ENCODE results near the gene GNG11.

GNG11 gene

DNA sequence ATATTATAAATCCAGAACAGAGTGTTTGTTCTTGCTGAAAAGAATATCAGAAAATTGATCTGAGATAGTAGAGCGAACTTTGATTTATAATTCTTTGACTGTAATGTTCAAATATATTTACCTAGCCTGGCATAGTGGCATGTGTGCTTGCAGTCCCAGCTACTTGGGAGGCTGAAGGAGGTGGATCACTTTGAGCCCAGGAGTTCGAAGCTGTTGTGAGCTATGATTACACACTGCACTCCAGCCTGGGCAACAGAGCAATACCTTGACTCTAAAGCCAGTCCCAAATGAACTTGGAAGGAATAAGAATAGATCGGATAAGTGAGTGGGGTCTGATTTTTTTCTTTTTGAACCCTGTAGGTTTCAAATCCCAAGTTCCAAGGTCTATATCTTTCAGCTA is 23.5 kb downstream of the GNG11 start:
- Histone ChIP-seq H3K9ac (ENCODE audit: low read depth in 1 of 2, low read length in 2 of 2) (no peak overlapping the region), H3K27me3 (ENCODE audit: control insufficient read depth in 1 of 2, insufficient read depth in 2 of 2, low read length in 2 of 2) (no peaks in the 10 kb centered on the region), H3K27ac (ENCODE audit: low read depth, low read length) (no peak overlapping the region)

DNA sequence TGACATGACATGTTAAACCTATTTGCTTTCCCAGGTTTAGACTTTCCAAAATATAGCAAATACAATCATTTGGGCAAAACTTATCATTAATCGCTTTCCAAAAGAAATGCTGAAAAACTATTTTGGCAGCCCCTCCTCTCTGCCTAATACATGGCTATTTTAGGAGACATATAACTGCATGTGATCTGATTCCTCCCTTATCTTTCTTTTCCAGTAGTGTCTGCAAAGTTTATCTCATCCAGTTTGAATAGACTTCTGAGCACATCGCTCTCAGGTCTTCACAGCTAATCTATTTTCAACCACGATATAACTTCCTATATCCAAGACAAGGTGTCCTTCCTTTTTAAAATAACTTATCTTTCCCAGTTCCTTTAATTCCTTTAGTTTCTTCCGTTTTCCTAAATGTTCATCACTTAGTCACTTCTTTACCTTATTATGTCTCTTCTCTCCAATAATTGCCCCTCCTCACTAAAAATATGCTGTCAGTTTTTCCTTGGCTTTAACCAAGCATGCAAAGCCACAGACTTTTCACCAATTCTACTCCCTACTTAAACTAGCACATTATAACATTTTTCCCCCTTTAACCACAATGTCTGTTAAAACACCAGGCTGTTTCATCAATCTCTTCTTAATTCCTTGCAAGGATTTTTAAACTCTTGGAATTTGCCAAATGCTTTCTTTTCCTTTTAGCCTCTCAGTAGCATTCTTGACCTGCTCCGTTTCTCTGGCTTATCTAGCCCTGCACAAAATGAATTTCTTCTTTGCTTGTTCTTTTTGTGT is 24.4 kb downstream of the GNG11 start:
- no peaks in the 10 kb centered on the region for H3K27me3 ChIP-seq (ENCODE audit: control insufficient read depth in 1 of 2, insufficient read depth in 2 of 2, low read length in 2 of 2)
- H3K27ac ChIP-seq (ENCODE audit: low read depth, low read length): no peak overlapping the region
- H3K36me3 ChIP-seq (ENCODE audit: control insufficient read depth in 1 of 2, insufficient read depth in 2 of 2, low read length in 2 of 2): no peaks in the 10 kb centered on the region
- H3K9me3 ChIP-seq (ENCODE audit: control insufficient read depth in 1 of 2, low read length in 2 of 2): no peaks in the 10 kb centered on the region
- no peak overlapping the region for H3K4me3 ChIP-seq (ENCODE audit: low read depth in 1 of 2, low read length in 2 of 2)
- no peak overlapping the region for H3K9ac ChIP-seq (ENCODE audit: low read depth in 1 of 2, low read length in 2 of 2)
- no peaks in the 10 kb centered on the region for H3K4me1 ChIP-seq (ENCODE audit: control insufficient read depth in 1 of 2, insufficient read depth in 2 of 2, low read length in 2 of 2)

More for the DNA sequence above, 23.5 kb downstream of the GNG11 start:
- Histone ChIP-seq H3K4me1 (ENCODE audit: control insufficient read depth in 1 of 2, insufficient read depth in 2 of 2, low read length in 2 of 2) (no peaks in the 10 kb centered on the region), H3K36me3 (ENCODE audit: control insufficient read depth in 1 of 2, insufficient read depth in 2 of 2, low read length in 2 of 2) (no peaks in the 10 kb centered on the region), H3K4me3 (ENCODE audit: low read depth in 1 of 2, low read length in 2 of 2) (no peak overlapping the region), H3K9me3 (ENCODE audit: control insufficient read depth in 1 of 2, low read length in 2 of 2) (no peaks in the 10 kb centered on the region)

DNA sequence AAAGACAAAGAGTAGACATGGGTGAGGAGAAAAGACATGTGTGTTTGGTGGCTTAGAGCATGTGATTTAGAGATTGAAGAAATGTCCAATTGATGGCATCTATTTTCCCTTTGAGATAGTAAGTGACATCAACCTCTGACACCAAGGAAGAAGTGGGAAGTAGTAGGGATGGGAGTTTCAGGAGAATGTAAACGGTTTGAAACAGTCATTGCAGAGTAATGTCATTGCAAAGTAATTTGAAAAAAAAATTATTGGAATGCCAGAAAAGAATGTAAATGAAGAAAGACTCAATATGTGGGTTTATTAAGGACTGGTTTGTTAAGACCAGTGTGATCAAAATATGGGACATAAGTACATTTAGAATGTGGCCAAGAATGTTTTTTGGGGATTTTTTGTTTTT is 26.6 kb downstream of the GNG11 start:
- H3K9me3 ChIP-seq (ENCODE audit: control insufficient read depth in 1 of 2, low read length in 2 of 2): no peaks in the 10 kb centered on the region
- no peak overlapping the region for H3K4me3 ChIP-seq (ENCODE audit: low read depth in 1 of 2, low read length in 2 of 2)
- H3K9ac ChIP-seq (ENCODE audit: low read depth in 1 of 2, low read length in 2 of 2): no peak overlapping the region
- no peaks in the 10 kb centered on the region for H3K4me1 ChIP-seq (ENCODE audit: control insufficient read depth in 1 of 2, insufficient read depth in 2 of 2, low read length in 2 of 2)
- no peak overlapping the region for H3K27ac ChIP-seq (ENCODE audit: low read depth, low read length)
- H3K36me3 ChIP-seq (ENCODE audit: control insufficient read depth in 1 of 2, insufficient read depth in 2 of 2, low read length in 2 of 2): no peaks in the 10 kb centered on the region
- no peaks in the 10 kb centered on the region for H3K27me3 ChIP-seq (ENCODE audit: control insufficient read depth in 1 of 2, insufficient read depth in 2 of 2, low read length in 2 of 2)

DNA sequence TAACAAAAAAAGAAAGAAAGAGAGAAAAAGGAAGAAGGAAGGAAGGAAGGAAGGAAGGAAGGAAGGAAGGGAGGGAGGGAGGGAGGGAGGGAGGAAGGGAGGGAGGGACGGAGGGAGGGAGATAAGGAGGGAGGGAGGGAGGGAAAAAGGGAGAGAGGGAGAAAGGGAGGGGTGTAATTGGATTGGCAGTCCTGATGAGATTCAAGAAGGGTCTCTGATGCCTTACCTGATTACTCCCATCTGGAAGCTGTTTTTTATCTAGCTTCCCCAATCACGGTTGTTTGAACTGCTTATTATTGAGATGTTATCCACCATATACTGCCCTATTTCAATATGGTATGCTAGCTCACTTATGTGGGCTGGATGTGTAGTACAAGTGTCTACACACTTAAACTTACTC is 27.3 kb downstream of the GNG11 start:
- Histone ChIP-seq H3K9me3 (ENCODE audit: control insufficient read depth in 1 of 2, low read length in 2 of 2) (no peaks in the 10 kb centered on the region), H3K36me3 (ENCODE audit: control insufficient read depth in 1 of 2, insufficient read depth in 2 of 2, low read length in 2 of 2) (no peaks in the 10 kb centered on the region), H3K4me1 (ENCODE audit: control insufficient read depth in 1 of 2, insufficient read depth in 2 of 2, low read length in 2 of 2) (no peaks in the 10 kb centered on the region), H3K4me3 (ENCODE audit: low read depth in 1 of 2, low read length in 2 of 2) (no peak overlapping the region), H3K9ac (ENCODE audit: low read depth in 1 of 2, low read length in 2 of 2) (no peak overlapping the region), H3K27me3 (ENCODE audit: control insufficient read depth in 1 of 2, insufficient read depth in 2 of 2, low read length in 2 of 2) (no peaks in the 10 kb centered on the region), H3K27ac (ENCODE audit: low read depth, low read length) (no peak overlapping the region)

DNA sequence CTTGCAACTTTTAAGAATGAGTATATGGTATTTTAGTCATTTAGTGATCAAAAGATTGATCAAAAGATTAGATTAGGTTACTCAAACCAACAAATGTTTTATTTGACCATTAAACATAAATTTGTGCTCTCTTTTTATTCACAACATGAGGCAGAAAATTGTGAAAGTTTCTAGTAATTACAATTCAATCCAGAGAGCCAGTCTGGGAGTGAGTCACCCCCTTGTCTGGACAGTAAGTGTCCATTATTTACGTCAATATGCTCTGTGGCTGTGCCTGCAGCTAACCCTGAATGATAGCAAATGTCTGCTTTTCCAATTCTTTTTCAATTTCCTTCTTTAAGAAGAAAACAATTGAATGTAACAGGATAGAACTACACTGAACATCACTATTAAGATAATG is 27.9 kb downstream of the GNG11 start:
- Histone ChIP-seq H3K9ac (ENCODE audit: low read depth in 1 of 2, low read length in 2 of 2) (no peak overlapping the region), H3K4me3 (ENCODE audit: low read depth in 1 of 2, low read length in 2 of 2) (no peak overlapping the region), H3K4me1 (ENCODE audit: control insufficient read depth in 1 of 2, insufficient read depth in 2 of 2, low read length in 2 of 2) (no peaks in the 10 kb centered on the region), H3K27me3 (ENCODE audit: control insufficient read depth in 1 of 2, insufficient read depth in 2 of 2, low read length in 2 of 2) (no peaks in the 10 kb centered on the region), H3K27ac (ENCODE audit: low read depth, low read length) (no peak overlapping the region), H3K36me3 (ENCODE audit: control insufficient read depth in 1 of 2, insufficient read depth in 2 of 2, low read length in 2 of 2) (no peaks in the 10 kb centered on the region), H3K9me3 (ENCODE audit: control insufficient read depth in 1 of 2, low read length in 2 of 2) (no peaks in the 10 kb centered on the region)

DNA sequence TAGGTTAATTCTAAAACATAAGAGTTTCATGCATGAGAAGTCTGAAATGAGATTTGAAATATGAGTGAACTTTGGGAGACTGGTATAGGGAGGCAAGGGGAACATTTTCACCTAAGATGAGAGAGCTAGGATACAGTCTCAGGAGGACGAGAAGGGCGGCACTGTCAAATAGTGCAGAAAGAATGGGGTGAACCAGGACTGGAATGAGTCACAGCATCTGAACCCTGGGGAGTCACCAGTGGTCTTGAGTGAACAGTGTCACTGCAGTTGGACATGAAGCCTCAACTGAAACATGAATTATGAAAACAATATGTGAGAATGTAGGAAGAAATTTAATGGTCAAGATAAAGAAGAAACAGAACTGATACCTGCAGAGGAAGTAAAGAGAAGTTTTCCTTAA is 33.8 kb downstream of the GNG11 start:
- Histone ChIP-seq H3K9ac (ENCODE audit: low read depth in 1 of 2, low read length in 2 of 2) (no peak overlapping the region), H3K4me3 (ENCODE audit: low read depth in 1 of 2, low read length in 2 of 2) (no peak overlapping the region), H3K27me3 (ENCODE audit: control insufficient read depth in 1 of 2, insufficient read depth in 2 of 2, low read length in 2 of 2) (no peaks in the 10 kb centered on the region), H3K4me1 (ENCODE audit: control insufficient read depth in 1 of 2, insufficient read depth in 2 of 2, low read length in 2 of 2) (no peaks in the 10 kb centered on the region), H3K27ac (ENCODE audit: low read depth, low read length) (no peak overlapping the region), H3K36me3 (ENCODE audit: control insufficient read depth in 1 of 2, insufficient read depth in 2 of 2, low read length in 2 of 2) (no peaks in the 10 kb centered on the region), H3K9me3 (ENCODE audit: control insufficient read depth in 1 of 2, low read length in 2 of 2) (no peaks in the 10 kb centered on the region)

DNA sequence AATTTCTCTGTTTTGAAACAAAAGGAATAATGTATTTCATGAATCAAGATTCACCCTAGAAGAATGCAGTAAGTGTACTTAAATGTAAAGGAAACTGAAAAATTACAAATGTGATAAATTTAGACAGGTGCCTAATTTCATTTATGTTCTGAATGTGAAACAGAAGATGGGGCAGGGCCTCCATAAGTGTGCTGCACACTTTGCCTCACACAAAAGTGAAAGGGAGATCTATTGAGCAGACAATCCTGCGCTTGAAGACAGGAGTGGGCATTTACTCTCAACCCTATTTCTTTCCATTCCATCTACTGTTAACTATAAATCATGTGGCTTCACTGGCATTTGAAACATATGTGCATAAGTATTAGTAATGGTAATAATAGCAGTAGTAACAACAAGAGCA is 36.2 kb downstream of the GNG11 start:
- H3K27ac ChIP-seq (ENCODE audit: low read depth, low read length): no peak overlapping the region
- no peak overlapping the region for H3K4me3 ChIP-seq (ENCODE audit: low read depth in 1 of 2, low read length in 2 of 2)
- H3K27me3 ChIP-seq (ENCODE audit: control insufficient read depth in 1 of 2, insufficient read depth in 2 of 2, low read length in 2 of 2): no peaks in the 10 kb centered on the region
- no peaks in the 10 kb centered on the region for H3K9me3 ChIP-seq (ENCODE audit: control insufficient read depth in 1 of 2, low read length in 2 of 2)
- H3K9ac ChIP-seq (ENCODE audit: low read depth in 1 of 2, low read length in 2 of 2): no peak overlapping the region
- no peaks in the 10 kb centered on the region for H3K4me1 ChIP-seq (ENCODE audit: control insufficient read depth in 1 of 2, insufficient read depth in 2 of 2, low read length in 2 of 2)
- H3K36me3 ChIP-seq (ENCODE audit: control insufficient read depth in 1 of 2, insufficient read depth in 2 of 2, low read length in 2 of 2): no peaks in the 10 kb centered on the region

DNA sequence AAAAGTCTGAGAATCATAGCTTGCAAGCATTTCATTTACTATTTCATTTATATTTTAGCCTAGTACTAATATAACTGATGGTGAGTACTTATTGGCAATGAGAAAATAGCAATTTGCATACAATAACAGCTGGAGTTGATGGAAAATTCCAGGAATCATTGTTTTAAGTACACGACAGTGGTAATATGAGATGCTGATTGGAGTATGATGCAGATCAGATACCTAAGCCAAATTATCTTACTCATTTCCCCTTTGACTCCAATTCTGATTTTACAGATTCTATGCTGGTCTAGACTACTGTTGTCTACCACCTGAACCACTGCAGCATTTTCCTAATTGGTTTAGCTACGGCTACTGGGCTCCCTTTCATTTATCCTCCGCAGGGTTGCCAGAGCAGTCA is 36.7 kb downstream of the GNG11 start:
- Histone ChIP-seq H3K27me3 (ENCODE audit: control insufficient read depth in 1 of 2, insufficient read depth in 2 of 2, low read length in 2 of 2) (no peaks in the 10 kb centered on the region), H3K27ac (ENCODE audit: low read depth, low read length) (no peak overlapping the region), H3K9me3 (ENCODE audit: control insufficient read depth in 1 of 2, low read length in 2 of 2) (no peaks in the 10 kb centered on the region), H3K4me3 (ENCODE audit: low read depth in 1 of 2, low read length in 2 of 2) (no peak overlapping the region), H3K4me1 (ENCODE audit: control insufficient read depth in 1 of 2, insufficient read depth in 2 of 2, low read length in 2 of 2) (no peaks in the 10 kb centered on the region), H3K36me3 (ENCODE audit: control insufficient read depth in 1 of 2, insufficient read depth in 2 of 2, low read length in 2 of 2) (no peaks in the 10 kb centered on the region), H3K9ac (ENCODE audit: low read depth in 1 of 2, low read length in 2 of 2) (no peak overlapping the region)

DNA sequence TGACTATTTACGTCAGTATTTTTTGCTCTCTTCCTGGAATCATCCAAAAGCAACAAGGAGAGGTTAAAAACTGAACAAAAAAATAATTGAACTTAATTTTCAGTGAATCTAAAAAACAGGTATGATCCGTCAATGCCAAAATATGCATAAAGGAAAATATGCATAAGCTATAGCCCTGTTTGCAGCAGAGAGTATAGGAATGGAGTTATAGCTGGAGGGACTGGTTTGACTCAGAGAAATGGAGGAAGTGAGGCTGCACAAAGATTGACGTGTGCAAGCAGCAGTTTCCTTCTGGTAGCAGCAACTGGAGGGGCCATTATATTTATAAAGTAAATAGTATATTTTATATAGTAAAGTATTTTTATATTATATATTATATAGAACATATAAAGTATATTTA is 37.1 kb downstream of the GNG11 start:
- no peaks in the 10 kb centered on the region for H3K27me3 ChIP-seq (ENCODE audit: control insufficient read depth in 1 of 2, insufficient read depth in 2 of 2, low read length in 2 of 2)
- H3K36me3 ChIP-seq (ENCODE audit: control insufficient read depth in 1 of 2, insufficient read depth in 2 of 2, low read length in 2 of 2): no peaks in the 10 kb centered on the region
- no peak overlapping the region for H3K9ac ChIP-seq (ENCODE audit: low read depth in 1 of 2, low read length in 2 of 2)
- no peaks in the 10 kb centered on the region for H3K9me3 ChIP-seq (ENCODE audit: control insufficient read depth in 1 of 2, low read length in 2 of 2)
- no peak overlapping the region for H3K27ac ChIP-seq (ENCODE audit: low read depth, low read length)
- H3K4me1 ChIP-seq (ENCODE audit: control insufficient read depth in 1 of 2, insufficient read depth in 2 of 2, low read length in 2 of 2): no peaks in the 10 kb centered on the region
- no peak overlapping the region for H3K4me3 ChIP-seq (ENCODE audit: low read depth in 1 of 2, low read length in 2 of 2)

DNA sequence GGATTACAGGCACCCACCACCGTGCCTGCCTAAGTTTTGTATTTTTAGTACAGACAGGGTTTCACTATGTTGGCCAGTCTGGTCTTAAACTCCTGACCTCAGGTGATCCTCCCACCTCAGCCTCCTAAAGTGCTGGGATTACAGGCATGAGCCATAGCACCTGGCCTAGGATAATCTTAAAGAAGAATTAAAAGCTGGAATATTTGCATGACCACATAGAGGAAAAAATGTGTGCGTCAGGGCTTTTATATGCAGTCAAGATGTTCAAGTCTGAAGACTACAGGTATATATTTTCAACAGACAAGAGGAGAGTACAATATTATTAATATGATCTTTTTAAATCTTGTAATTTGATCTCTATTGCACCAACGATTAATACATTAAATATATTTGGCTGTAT is 39.5 kb downstream of the GNG11 start:
- Histone ChIP-seq H3K36me3 (ENCODE audit: control insufficient read depth in 1 of 2, insufficient read depth in 2 of 2, low read length in 2 of 2) (no peaks in the 10 kb centered on the region), H3K27ac (ENCODE audit: low read depth, low read length) (no peak overlapping the region), H3K4me3 (ENCODE audit: low read depth in 1 of 2, low read length in 2 of 2) (no peak overlapping the region), H3K4me1 (ENCODE audit: control insufficient read depth in 1 of 2, insufficient read depth in 2 of 2, low read length in 2 of 2) (no peaks in the 10 kb centered on the region), H3K9me3 (ENCODE audit: control insufficient read depth in 1 of 2, low read length in 2 of 2) (no peaks in the 10 kb centered on the region), H3K27me3 (ENCODE audit: control insufficient read depth in 1 of 2, insufficient read depth in 2 of 2, low read length in 2 of 2) (no peaks in the 10 kb centered on the region), H3K9ac (ENCODE audit: low read depth in 1 of 2, low read length in 2 of 2) (no peak overlapping the region)

DNA sequence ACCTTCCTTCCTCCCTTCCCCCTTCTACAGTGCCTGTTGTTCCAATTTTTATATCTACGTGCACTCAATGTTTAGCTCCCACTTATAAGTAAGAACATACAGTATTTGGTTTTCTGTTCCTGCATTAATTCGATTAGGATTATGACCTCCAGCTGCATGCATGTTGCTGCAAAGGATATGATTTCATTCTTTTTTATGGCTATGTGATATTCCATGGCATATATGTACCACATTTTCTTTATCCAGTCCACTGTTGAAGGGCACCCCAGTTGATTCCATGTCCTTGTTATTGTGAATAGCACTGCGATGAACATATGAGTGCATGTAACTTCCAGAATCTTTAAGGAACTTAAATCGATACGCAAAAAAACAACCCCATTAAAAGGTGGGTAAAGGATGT is 42.7 kb downstream of the GNG11 start:
- H3K27ac ChIP-seq (ENCODE audit: low read depth, low read length): no peak overlapping the region
- H3K36me3 ChIP-seq (ENCODE audit: control insufficient read depth in 1 of 2, insufficient read depth in 2 of 2, low read length in 2 of 2): no peaks in the 10 kb centered on the region
- no peaks in the 10 kb centered on the region for H3K27me3 ChIP-seq (ENCODE audit: control insufficient read depth in 1 of 2, insufficient read depth in 2 of 2, low read length in 2 of 2)
- H3K4me3 ChIP-seq (ENCODE audit: low read depth in 1 of 2, low read length in 2 of 2): no peak overlapping the region
- H3K9ac ChIP-seq (ENCODE audit: low read depth in 1 of 2, low read length in 2 of 2): no peak overlapping the region
- H3K9me3 ChIP-seq (ENCODE audit: control insufficient read depth in 1 of 2, low read length in 2 of 2): no peaks in the 10 kb centered on the region
- no peaks in the 10 kb centered on the region for H3K4me1 ChIP-seq (ENCODE audit: control insufficient read depth in 1 of 2, insufficient read depth in 2 of 2, low read length in 2 of 2)

Data from duodenal mucosa (tissue), 2 donors.